IPS-11a (cell line): ENCODE measurements around the gene PARN.
"Not testable (repeated sequence)": the region's sequence is repeated elsewhere in the genome, so short reads cannot be mapped to it uniquely, and the experiment has no call there.

ENCODE experiments used
- H3K4me3 ChIP-seq: one replicate; pipeline ENCODE4 v1.5.1; 2013; ENCODE audit warnings: low read depth, low read length, control low read depth

Gene PARN

DNA sequence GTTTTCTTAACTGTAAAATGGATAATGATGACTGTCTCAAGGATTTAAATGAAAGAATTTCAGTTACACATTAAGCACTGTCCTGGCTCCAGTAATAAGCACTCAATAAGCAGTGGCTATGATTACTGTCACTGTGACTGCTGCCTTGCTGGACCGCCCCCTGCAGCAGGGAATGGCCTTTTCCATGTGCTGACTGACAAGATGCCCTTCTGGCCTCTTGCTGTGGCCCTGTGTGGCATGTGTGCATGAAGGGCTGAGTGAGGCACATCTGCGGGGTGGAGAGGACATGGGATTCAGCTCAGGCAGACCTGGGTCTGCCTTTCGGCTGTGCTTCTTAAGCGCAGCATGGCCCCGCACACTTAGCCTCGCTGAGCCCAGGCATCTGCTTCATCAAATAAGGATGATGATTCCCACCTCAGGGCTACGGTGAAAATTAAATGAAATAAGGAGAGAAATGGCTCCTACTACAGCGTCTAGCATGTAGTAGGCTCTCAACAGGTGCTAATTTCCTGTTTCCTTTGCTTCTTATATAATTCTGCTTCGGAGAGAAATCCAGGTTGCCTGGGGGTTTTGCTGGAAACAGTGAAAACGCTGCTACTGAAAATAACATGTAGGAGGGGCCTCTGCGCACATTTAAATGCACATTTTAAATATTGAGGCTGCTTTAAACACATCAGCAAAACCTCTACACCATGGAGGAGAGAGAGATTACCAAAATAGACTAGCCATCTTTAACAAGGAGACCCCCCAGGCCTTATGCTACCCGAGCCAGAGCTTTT, 183.9 kb downstream of the PARN start:
- no peak overlapping the region for H3K4me3 ChIP-seq

DNA sequence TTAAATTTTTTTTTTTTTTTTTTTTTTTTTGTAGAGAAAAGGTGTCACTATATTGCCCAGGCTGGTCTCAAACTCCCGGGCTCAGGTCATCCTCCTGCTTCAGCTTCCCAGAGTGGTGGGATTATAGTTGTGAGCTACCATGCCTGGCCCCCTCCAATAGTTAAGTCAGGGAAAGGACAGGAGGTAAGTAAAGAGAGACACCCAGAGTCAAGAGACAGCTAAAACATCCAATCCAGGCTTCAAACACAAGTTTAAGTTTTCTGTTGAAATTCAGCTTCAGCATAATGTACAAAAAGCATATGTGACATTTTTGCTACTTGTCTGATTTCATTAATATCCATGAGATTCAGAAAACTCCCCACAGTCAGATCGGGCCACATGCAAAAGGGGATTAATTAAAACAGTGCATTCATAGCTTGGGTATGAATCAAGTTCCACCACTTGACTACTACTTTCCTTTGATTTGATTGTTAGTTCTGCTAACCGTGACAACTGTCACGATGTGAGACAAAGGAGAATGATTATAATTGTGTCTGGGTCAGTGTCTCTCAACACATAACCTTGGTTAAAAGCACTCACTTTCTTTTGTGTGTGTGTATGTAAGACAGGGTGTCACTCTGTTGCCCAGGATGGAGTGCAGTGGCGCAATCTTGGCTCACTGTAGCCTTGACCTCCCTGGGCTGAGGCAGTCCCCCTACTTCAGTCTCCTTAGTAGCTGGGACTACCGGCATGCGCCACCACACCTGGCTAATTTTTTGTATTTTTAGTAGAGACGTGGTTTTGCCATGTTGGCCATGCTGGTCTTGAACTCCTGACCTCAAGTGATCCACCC, 184.9 kb downstream of the PARN start:
- H3K4me3 ChIP-seq, result no peak overlapping the region

DNA sequence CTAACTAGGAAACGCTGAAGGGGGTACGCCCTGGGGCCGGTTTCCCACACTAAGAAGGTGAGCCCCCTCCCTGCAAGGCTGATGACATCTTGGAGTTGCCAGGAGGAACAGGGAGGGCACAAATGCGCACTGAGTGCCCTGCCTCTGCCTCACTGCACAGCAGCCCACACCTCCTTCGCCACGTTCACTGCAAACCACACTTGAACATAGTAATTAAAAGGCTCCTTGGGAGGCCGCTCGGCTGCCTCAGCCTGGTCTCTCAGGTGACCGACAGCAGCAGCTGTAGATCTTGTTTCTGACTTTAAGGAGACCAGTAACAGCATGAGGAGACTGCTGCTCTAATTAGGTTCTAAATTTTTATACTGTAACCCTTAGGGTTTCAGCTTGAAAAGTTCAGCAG, 188.5 kb downstream of the PARN start:
- H3K4me3 ChIP-seq, result not testable (repeated sequence)

DNA sequence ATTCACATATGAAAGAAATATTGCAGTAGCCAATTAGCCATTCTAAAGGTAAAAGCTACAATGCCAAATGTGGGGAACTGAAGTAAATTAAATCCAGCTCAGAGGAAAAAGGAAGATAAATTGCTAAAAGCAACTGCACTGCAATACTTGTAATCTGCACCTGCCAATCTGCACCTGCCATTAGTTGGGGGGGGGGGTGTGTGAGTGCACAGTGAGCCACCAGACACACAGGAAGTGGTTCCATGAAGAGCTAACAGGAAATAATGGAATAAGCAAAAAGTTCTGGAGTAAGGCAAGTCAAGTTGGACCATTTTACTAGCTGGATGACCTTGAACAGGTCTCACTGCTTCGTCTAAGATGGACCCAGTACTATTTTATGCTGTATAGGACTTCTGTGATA, 191.8 kb downstream of the PARN start:
- H3K4me3 ChIP-seq, result no peak overlapping the region

DNA sequence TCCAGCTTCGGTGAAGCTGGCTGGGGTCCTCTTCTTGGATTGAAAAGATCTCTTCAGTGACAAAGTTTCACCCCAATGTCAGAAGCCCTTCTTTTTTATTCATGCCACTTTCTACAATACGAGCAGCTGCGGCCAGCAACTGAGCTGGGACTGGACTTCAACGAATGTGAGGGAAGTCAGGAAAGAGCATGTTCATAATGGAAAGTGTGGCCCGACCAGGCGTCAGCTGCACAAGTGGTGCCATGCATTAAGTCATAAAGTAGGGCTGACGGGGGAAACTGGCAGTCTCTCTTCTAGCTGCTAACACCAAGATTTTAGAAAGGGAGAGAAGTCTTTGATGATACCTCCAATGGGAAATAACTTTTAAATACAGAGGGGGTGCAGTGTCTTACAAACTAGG, 192.6 kb downstream of the PARN start:
- no peak overlapping the region for H3K4me3 ChIP-seq

DNA sequence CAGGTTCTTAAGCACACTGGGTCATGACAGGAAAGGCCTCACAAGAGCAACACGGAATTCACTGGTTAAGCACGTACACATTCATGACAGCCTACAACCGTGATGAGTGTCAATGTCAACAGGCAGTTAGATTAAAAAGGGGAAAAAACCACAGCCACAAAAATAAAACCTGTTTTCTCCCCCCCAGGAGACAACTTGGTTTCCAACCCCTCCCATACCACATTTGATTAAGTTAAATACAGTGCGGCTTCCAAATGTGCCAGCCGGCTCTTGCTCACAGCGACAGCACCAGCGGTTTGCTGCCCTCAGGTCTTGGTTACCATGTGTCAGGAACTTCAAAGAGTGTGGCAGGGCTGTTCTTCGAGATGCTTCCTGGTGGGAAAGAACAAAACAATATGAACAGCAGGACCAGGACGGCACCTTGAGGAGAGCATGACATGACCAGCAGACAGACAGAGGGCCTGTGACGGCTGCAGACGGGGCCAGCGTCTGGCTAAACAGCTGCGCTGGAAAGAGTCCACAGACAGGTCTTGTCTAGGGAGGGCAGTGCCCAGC, 193.6 kb downstream of the PARN start:
- no peak overlapping the region for H3K4me3 ChIP-seq

DNA sequence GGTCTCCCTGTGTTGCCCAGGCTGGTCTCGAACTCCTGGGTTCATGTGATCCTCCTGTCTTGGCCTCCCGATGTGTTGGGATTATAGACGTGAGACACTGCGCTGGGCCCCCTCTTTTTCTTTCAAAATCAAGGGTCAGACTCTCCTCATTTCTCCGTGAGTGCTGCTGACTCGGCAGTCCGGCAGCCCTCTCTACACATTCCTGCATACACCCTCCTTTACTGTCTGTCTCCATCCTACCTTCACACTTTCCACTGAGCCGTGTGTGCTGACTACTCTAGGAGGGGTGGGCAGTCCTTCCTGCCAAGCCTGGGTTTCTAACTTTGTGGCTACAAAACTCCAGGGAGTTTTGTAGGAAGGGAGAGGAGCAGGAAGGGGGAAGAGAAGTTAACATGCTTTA, 195.2 kb downstream of the PARN start:
- H3K4me3 ChIP-seq, result no peak overlapping the region

DNA sequence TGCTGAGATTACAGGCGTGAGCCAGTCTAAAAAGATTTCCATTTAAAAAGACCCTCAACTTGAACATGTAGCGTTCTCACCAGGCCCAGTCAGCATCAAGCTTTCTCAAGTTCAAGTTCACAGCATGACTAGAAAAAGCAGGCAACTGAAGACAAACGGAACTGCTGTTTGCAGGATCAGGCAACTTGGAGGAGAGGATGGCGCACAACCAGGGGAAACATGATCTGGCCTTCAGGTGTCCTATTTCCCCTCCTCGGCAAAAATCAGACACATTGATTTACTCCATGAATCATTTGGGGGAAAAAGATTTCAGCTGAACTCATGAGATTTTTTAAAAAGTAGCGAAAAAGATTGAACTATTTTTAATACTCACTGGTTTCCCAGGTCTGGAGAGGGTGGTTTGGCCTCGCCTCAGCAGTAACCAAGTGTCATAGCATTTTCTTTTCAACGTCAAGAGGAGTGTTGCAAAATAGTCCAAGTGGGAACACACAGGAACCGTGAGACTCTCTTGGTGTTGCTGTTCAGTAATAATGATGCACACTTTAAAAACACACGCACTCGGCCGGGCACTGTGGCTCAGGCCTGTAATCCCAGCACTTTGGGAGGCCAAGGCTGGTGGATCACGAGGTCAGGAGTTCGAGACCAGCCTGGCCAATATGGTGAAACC, 201.0 kb downstream of the PARN start:
- H3K4me3 ChIP-seq, result not testable (repeated sequence)

DNA sequence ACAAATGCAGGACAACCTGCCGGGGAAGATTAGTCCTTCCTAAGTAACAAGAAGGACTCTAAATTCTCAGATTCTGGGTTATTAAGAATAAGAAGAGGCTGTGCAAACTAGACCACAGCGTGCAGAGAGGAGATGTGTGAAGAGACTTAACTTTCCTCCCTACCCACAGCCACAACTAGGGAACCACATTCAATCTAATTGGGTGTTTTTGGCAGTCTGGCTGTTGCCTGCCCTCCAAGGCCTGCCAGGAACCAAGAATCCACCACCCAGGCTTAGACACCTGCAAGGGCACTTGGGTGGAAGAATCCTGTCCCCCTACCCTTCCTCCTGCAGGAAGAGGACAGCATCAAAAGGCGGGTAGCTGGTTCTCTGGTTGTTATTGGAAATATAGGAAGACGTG, 202.0 kb downstream of the PARN start:
- H3K4me3 ChIP-seq, result no peak overlapping the region

DNA sequence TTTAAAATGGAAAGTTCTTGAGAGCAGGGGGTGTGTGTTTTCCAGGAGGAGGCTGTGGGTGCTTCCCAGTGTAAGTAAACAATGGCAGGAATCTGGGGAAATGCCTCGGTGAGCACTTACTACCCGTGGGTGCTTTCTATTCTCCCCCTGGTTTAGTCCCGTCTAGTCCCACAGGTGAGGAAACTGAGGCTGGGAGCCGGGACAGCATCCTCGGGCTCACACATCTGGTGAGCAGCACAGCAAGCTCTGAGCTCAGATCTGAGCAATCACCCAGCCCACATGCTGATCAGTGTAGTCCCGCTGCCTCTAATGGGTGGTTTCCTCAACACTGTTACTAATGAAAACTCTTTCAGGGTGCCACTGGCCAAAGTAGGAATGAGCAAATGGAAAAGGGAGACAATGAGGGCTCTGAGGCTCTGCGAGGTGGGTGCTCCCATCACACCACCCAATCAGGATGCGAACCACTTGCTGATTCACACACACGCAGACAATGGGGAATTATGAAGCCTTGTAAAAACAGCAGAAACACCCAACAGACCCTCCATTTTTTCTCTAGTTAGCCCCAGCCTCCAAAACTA, 202.6 kb downstream of the PARN start:
- no peak overlapping the region for H3K4me3 ChIP-seq

DNA sequence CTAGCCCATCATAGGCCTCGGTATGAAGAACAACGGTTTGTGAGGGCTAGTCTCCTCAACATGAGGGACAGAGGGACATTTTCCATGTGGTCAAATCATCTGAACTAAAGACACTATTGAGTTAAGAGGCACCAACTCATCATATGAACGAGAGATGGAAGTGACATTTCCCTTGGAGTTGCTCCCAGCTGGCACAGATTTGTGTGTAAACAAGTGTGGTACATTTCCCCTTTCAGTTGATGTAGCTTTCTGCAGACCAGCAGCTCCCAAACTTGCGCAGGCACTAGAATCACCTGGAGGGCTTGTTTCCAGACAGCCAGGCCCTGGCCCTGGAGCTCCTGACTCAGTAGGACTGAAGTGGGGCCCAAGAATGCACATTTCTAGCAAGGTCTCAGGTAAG, 205.5 kb downstream of the PARN start:
- no peak overlapping the region for H3K4me3 ChIP-seq

DNA sequence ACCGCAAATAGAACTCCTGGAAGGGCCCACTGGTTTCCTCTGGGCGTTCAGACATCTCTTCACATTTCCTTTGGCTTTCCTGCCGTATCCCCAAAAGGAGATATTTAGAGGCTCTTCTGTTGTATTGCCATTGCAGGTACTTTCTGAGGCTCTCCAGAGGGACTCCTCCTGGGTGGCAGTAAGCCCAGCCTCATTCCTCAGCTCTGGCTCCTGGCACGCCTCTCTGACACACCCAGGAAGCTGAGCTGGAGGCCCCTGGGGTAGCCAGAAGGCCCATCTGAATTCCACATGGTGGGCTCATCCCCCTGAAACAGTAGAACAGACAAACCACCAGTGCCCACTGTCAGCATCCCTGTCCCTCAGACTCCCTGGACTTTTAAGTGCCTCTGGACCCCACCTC, 206.7 kb downstream of the PARN start:
- no peak overlapping the region for H3K4me3 ChIP-seq

DNA sequence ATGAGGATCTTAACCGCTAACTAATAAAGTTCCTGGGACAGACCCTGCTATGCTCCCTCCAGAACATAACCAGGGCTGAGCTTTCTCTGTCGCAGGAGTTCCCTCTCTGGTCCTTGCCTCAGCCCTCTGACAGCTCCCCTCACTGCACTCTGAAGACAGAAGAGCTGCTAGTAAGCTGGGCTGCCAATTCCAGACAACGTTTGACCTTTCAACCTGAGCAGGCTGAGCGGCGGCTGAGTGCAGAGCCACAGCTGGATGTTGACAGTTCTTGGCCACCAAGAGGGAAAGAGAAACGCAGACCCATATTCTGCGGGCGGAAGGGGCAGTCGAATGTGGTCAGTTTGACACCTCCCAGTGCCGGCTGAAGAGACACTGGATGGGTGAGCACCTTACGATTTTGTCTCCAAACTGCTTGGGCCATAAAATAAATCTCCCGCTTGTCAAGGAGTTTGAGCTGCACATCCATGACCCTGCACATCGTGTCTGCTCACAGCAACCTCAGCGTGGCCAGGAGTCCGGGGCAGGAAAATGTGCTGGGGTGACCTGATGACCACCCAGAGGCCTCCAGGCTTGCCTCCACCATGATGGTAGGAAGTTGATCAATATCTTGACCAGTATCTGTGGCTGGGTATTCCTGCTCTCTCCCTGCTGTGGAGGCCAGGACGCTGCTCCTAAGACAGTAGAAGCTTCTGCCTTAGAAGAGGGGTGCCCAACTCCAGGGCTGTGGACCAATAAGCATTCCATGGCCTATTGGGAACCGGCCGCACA, 209.2 kb downstream of the PARN start:
- no peak overlapping the region for H3K4me3 ChIP-seq

DNA sequence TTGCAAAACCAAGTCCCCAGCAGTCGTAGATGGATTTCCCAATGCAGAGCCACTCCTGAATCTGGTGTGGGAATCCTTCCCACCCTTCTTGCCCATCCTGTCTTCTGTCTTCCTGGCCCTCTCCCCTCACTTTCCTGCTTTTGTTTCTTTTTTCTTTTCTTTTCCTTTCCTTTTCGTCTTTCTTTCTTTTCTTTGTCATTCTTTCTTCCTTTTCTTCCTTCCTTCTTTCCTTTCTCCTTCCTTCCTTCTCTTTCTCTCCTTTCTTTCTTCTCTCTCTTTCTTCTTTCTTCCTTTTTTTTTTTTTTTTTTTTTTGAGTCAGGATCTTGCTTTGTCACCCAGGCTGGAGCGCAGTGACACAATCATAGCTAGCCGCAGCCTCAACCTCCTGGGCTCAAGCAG, 209.8 kb downstream of the PARN start:
- H3K4me3 ChIP-seq, result not testable (repeated sequence)

DNA sequence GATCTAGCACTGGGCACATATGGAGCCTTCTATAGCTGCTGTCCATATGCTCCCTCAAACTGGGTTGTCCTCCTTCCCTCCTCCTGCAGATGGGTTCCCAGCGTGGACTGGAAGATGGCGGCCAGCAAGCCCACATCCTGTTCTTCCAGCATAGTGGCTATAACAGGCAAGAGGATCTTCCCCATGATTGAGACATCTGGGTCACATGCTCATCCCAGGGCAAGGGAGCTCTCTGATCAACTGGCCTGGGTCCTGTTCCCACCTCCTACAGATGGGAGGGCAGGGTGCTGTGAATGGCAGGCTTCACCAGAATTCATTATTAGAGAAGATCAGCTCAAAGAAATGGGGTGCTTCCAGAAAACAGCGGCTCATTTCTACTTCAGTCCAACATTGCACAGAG, 210.2 kb downstream of the PARN start:
- H3K4me3 ChIP-seq, result no peak overlapping the region

DNA sequence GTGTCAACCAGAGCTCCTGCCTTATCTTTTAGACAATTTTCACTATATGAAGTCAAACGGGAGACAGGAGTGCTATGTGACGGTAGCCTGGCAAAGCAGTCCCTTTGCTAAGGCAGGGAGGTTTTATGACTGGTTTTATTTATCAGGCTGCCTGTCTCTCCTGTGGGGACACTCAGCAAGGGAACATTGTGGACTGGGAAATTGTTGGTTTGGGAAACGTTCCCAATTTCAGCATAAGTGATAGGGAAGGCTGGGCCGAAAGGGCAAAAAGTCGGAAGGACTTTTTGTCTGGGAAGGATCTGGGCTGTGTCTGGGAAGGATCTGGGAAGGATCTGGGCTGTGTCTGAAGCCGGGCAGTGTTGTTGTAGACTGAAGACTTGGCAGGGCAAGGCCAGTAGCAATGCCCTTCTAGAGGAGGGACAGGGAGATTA, 211.2 kb downstream of the PARN start:
- no peak overlapping the region for H3K4me3 ChIP-seq

DNA sequence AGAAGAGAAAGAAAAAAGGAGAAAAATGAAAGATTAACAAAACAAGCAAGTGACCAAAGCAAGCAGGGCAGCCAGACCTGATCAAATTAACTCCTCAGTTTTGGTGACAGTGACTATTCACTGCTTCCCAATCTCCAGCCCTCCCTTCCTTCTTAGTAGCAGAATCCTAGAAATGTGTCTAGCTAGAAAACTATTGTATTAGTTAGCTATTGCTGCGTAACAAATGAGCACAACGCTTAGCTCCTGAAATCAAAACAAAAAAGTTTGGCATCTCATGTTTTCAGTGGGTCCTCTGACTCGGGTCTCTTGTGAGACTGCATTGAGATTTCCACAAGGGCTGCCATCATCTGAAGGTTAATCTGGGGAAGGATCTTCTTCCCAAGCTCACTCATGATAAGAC, 213.9 kb downstream of the PARN start:
- no peak overlapping the region for H3K4me3 ChIP-seq

DNA sequence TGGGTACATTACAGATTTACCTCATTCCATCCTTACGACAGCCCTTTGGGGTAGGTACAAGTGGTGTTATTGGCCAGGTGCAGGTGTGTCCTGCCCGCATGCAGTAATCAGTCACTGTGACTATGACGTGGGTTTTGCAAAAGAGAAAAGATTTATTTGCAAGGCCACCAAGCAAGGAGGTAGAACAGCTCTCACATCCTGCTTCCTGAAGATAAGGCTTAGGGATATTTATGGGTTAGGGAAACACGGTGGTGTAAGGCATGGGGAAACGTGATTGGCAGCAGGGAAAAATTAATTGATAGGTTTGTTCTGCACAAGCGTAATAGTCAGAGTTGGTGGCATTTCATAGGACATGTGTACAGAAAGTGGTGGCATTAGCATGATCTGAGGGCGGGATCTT, 214.8 kb downstream of the PARN start:
- no peak overlapping the region for H3K4me3 ChIP-seq

DNA sequence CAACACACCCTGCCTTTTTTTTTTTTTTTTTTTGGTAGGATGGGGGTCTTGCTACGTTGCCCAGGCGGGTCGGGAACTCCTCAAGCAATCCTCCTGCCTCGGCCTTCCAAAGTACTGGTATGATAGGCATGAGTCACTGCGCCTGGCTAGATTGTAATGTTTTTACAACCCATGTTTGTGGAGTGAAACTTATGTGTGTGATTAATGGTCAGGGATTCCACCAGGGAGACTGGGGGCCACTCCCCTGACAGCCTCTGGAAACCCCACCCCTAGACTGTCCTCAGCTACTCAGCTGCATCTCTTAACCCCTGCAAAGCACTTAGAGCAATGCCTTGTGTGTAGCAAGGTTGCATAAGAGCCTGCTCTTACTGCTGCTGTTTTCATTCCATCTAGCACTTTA, 220.5 kb downstream of the PARN start:
- no peak overlapping the region for H3K4me3 ChIP-seq

DNA sequence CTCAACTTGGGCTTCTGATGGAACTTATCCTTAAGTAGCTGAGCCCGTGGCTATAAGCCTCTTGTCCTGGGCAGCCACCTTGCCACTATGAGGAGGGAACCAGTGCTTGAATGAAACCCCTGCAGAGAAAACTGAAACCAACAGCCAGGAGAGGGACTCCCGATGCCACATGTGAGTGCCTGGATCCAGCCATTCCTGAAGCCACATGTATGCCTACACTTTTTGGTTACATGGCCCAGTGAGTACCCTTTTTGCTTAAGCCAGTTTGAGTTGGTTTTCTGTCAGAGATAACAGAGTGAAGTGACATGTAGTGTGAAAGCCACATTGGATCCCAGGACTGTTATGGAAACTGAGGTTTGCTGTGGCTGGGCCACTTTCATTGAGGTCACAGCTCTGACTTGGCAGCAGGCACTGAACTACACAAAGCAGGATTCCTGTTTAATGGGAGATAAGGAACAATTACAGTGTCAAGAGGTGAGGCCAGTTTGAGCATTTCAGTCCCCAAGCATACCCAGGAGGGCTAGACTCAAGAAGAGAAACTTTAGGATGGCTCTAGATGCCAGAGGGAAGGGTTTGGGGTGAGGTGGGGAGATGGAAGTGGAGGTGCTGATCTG, 222.2 kb downstream of the PARN start:
- H3K4me3 ChIP-seq, result no peak overlapping the region
